Measurements from ENCODE around the gene PYDC2. TPM values are rescaled to one million over a fixed set of nuclear protein-coding genes. Genes with fewer than 3 reads are reported as not detected.

PYDC2 gene
- not detected for total RNA-seq
- long read RNA-seq: 0 reads

DNA sequence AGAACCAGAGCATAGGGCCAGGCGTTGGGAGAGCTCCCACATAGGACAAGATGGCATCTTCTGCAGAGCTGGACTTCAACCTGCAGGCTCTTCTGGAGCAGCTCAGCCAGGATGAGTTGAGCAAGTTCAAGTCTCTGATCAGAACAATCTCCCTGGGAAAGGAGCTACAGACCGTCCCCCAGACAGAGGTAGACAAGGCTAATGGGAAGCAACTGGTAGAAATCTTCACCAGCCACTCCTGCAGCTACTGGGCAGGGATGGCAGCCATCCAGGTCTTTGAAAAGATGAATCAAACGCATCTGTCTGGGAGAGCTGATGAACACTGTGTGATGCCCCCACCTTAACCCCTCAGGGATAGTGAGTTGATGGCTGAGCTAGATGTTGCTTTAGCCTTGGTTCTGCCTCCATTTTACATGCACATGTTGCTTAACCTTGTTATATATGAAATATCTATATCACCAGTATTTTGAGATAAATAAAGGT, at the start of gene PYDC2:
PYDC2 (plus strand) TSS at position 51 of the 483 bp plus-strand sequence; CDS start at position 51, 0 bp downstream.
- intact Hi-C loops (cut with DNase I): no loop called here
- no peak for DNase-seq (ENCODE audit: low spot score)

DNA sequence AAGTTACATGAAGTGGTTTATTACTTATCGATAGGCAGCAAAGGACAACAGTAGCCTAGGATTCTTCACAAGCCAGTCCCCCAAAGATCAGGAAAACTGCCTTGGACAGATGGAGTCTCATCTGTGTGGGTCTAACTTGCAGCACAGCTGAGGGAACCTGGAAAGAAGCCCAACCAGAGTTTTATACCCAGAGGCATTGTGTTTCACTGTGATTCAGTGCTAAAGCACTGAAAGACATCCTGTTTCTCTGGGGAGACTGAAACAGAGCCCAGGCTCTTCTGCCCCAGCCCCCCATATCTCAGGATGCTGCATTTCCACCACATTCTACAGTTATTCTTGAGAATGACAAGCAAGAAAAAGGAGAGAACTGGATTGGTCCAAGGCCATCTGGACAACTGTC, 48.2 kb upstream of the PYDC2 start:
- no peak for DNase-seq (ENCODE audit: low spot score)
- intact Hi-C loops (cut with DNase I): no loop called here

DNA sequence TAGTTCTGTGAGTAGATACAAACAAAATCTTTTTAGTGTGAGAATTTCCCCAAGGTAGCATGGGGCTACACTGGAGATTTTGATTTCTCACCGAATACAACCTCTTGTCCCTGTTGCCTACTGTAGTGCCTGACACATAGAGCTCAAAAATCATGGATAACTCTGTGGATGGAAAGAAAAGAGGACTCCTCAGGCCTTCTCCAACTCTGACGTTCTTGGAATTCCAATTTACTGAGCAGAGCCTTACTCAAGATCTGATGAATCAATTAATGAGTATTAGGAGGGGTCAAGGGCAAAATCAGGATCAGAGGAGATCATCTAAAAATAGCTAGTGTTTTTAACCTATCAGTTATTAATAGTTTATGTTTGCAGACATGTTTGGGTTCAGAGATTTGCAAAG, 46.7 kb upstream of the PYDC2 start:
- DNase-seq (ENCODE audit: low spot score): no peak
- intact Hi-C loops (cut with DNase I): no loop called here

DNA sequence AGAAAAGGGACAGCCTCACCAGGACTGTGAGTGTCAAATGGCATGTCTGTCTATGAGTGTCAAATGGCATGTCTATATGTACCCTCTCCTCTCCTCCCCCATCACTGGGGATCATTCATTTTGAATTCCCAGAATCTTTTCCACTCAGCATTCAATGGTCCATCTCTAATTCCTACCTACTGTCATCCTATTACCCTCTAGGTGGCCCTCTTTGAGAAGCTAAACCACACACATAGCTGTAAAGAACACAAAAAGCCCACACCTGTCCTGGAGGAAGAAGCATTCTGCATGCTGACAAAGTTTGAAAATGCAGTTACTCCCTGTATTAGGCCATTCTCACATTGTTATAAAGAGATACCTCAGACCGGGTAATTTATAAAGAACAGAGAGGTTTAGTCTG, 46.2 kb upstream of the PYDC2 start:
- DNase-seq (ENCODE audit: low spot score): no peak
- intact Hi-C loops (cut with DNase I): loop anchor here (5.0 kb wide), 1 partner anchor 1008 kb away; no protein-coding TSS in a partner anchor

DNA sequence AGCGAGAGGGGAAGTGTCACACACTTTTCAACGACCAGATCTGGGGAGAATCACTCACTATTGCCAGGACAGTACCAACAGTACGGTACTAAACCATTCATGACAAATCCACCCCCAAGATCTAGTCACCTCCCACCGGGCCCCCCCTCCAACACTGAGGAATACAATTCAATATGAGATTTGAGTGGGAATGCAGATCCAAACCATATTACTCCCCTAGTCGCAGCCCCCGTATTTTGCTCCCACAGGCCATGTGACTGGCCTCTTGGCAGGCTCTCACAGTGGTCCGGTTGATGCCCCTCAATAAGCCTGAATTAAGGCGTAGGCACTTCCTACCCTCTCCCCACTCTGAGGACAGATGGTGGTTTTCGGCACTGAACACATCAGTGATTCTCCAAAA, 45.4 kb upstream of the PYDC2 start:
- intact Hi-C loops (cut with DNase I): loop anchor here (5.0 kb wide), 1 partner anchor 1007 kb away; no protein-coding TSS in a partner anchor
- DNase-seq (ENCODE audit: low spot score): no peak

DNA sequence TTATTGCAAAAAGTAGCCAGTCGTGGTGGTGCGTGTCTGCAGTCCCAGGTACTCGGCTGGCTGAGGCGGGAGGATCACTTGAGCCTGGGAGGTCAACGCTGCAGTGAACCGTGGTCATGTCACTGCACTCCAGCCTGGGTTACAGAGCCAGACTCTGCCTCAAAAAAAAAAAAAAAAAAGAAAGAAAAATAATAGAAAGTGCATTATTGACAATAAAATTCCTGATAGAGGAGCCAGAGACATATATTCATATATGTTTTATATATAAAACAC, 43.6 kb upstream of the PYDC2 start:
- no peak for DNase-seq (ENCODE audit: low spot score)
- intact Hi-C loops (cut with DNase I): loop anchor here (5.0 kb wide), 1 partner anchor 1005 kb away; no protein-coding TSS in a partner anchor

DNA sequence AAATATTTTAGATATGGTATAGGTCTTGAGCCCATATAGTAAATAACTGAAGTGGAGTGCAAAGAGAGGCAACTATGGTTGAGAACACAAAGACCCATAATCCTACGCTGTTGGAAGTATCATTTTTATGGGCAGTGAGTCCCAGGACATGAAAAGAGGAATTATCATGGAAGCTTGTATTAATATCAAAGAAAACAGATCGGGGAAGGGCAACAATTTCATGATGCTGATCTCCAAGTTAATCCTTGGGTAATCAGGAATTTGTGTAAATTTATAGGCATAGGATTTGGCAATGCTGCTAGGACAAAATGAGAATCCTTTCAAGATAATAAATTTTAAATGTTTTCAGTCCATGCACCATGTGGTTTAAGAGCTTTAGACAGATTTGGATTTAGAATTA, 40.2 kb upstream of the PYDC2 start:
- DNase-seq (ENCODE audit: low spot score): no peak
- intact Hi-C loops (cut with DNase I): no loop called here

DNA sequence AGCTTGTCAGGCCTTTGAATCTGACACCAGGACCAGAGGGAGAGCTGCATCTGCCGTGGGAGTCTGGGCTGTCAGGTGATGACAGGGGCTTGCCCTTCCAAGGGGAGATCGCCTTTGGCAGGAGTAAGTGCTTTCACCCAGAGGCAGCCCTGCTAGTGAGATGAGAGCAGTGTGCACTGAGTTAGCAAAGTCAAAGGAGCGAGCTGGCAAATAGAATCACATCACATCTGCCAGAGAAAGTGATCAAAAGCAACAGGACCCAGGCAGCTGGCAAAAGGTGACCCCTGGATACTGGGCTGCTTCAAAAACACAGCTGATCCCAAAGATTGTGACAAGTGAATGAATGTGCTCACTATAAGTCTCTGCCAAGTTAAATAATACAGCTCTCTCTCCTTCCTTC, 36.1 kb upstream of the PYDC2 start:
- intact Hi-C loops (cut with DNase I): no loop called here

DNA sequence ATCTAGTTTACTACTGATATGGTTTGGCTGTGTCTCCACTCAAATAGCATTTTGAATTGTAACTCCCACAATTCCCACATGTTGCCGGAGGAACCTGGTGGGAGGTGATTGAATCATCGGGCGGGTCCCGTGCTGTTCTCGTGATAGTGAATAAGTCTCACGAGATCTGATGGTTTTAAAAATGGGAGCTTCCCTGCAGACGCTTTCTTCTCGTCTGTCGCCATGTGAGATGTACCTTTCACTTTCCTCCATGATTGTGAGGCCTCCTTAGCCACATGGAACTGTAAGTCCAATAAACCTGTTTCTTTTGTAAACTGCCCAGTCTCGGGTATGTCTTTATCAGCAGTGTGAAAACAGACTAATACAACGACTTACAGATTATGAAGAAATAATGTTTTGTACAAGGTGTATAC, 35.6 kb upstream of the PYDC2 start:
- no peak for DNase-seq (ENCODE audit: low spot score)
- intact Hi-C loops (cut with DNase I): no loop called here

More for the DNA sequence above, 36.1 kb upstream of the PYDC2 start:
- no peak for DNase-seq (ENCODE audit: low spot score)

DNA sequence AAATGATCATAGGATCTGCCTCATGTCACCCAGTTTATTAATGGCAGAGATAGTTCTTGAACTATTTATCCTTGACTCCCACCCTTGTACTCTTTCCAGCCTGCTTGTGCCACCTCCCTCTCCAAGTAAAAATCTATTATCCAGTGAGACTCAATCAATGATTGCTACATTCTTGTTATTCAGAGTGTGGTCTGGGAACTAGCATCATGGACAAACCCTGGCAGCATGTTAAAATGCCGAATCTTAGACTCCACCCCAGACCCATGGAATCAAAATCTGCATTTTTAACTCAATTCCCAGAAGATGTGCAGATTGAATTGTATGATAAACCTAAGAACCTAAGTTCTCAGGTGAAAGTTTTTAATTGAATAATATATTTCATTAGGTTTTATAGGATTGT, 34.7 kb upstream of the PYDC2 start:
- DNase-seq (ENCODE audit: low spot score): no peak
- intact Hi-C loops (cut with DNase I): no loop called here

DNA sequence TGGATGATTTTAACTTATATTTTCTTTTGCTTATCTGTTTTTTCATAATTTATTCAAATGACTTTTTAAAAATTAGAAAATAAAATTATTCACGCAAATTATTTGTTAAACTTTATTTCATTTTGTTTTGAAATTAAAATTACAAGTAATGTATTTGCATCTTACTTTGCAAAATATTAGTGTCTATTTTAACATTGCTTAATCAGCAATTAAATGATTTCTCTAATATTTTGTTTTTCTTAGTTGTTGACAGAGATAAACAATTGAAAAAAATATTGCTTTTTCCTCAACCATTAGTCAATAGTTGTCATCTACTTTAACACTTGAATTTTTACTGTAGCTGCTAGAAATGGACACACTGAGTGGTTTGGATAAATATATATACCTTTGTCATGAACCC, 32.8 kb upstream of the PYDC2 start:
- intact Hi-C loops (cut with DNase I): no loop called here
- DNase-seq (ENCODE audit: low spot score): no peak

DNA sequence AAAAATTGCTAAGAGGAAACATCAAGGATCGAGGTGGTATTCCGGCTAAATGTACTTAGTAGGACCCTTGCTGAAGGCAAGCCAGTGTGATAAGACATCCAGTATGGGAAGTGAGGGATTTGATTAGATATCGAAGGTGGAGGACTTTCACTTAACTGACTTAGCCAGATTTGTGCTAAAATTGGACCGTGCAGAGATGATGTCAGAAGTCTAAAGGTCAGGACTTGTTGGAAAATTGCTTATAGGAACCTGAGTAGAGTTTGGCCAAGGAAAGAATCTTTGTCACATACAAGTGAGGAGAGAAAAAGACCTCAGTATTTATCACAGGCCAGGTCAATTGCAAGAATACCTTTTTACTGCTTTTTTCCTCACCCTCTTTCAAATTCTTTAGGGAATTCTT, 30.9 kb upstream of the PYDC2 start:
- intact Hi-C loops (cut with DNase I): no loop called here
- no peak for DNase-seq (ENCODE audit: low spot score)

DNA sequence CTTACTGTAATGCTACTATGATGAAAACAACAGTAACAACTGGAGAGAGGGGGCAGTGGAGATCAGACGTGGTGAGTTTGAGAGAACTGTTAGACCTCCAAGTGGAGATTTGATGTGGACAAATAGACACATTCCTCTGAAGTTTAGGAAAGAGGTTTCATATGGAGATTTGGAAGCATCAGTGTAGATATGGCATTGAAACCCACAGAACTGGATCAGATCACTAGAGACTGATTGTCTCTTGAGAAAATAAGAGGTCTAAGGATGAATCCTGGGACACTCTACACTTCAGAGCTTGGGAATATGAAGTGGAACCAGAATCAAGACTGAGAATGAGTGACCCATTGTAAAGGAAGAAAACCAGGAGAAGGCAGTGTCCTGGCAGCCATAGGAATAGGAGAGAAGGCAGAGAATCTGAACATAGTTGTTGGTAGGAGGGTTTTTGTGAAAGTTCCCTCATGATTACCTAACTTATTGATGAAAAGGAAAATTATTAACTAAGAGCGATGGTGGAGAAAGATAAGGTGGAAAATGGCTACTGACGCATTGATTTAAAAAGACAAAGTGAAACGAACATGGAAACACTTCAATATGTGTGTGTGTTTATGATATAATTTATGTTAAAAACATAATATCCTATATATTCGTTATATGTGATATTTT, 29.7 kb upstream of the PYDC2 start:
- intact Hi-C loops (cut with DNase I): no loop called here

DNA sequence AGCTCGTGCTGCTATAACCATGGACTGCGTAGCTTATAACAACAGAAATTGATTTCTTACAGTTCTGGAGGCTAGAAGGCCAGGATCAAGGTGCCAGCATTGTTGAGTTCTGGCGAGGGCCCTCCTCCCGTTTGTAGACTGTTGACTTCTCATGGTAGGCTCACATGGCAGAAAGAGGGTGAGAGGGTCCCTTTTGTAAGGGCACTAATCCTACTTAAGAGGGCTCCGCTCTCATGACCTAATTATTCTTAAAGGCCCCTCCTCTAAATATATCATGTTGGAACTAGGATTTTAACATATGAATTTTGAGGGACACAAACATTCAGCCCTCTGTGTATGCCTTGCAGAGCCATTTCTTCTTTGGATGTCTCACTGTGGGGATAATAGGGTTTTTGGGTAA, 28.8 kb upstream of the PYDC2 start:
- DNase-seq (ENCODE audit: low spot score): no peak
- intact Hi-C loops (cut with DNase I): no loop called here

More for the DNA sequence above, 29.7 kb upstream of the PYDC2 start:
- DNase-seq (ENCODE audit: low spot score): no peak

DNA sequence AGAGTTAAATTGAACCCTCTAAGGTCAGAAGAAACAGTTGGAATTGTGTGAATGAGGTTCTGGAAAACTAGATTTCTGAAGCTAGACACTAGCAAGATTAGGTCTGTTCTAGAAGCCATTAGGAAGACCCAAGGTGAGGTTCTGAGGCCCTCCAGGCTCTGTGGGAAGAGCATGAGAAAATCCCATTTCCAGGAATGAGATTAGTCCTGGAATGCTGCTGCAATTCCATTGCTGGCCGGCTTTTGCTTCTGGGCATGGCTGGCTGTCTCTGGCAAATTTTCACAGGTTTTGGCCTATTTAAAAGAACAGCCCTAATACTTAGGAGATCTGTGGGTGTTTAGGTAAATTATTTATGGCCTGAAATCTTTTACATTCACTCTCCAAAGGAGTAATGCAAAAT, 26.9 kb upstream of the PYDC2 start:
- no peak for DNase-seq (ENCODE audit: low spot score)
- intact Hi-C loops (cut with DNase I): no loop called here

DNA sequence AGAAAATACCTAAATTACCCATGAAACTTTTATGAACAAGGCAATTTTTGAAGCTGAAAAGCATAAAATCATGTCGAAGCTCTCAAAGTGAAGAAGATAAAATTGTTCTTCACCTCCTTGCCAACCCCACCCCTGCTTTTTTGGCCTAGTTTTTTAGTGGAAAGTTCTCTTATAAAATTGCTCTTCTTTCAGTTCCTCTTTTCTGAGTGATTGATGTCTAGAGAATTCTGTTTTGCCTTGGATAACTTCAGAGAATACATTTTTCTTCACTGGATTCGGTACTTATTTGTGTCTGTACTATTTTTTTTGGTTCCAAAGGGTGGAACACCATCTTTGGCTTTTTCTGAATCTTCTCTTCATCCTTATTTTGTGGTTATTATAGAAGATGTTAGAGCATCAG, 25.0 kb upstream of the PYDC2 start:
- intact Hi-C loops (cut with DNase I): no loop called here
- no peak for DNase-seq (ENCODE audit: low spot score)

DNA sequence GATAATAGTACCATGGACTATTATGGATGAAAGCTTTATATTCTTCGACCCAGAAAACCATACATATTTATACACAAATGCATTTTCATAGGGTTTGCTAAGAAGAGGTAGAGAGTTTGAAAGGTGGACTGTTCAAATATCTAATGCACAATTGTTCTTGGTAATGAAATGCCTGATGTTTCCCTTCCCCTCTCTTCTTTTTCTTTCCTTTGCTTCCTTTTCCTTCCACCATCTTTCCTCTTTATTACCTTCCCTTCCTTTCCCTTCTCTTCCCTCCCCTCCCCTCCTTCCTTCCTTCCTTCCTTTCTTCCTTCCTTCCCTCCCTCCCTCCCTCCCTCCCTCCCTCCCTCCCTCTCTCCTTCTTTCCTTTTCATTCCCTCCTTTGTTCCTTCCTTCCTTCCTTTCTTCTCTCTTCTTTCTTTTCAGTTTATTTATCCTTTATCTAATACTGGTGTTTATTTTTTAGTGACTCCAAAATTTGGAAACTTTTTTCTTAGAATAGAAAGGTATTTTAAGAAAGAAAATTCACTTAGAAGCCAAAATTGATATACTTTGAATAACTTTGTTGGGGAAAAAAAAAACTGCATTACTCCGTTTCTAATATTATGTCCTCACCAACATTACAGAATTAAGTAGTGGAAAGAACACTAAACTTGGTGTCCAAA, 22.7 kb upstream of the PYDC2 start:
- intact Hi-C loops (cut with DNase I): no loop called here
- DNase-seq (ENCODE audit: low spot score): no peak

DNA sequence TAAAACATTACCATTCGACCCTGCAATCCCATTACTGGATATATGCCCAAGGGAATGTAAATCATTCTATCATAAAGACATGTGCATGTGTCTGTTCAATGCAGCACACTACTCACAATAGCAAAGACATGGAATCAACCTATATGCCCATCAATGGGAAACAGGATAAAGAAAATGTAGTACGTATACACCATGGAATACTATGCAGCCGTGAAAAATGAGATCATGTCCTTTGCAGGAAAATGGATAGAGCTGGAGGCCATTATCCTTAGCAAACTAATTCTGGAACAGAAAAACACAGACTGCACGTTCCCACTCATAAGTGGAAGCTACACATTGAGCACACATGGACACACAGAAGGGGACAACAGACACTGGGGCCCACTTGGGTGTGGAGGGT, 20.4 kb upstream of the PYDC2 start:
- intact Hi-C loops (cut with DNase I): no loop called here
- no peak for DNase-seq (ENCODE audit: low spot score)

DNA sequence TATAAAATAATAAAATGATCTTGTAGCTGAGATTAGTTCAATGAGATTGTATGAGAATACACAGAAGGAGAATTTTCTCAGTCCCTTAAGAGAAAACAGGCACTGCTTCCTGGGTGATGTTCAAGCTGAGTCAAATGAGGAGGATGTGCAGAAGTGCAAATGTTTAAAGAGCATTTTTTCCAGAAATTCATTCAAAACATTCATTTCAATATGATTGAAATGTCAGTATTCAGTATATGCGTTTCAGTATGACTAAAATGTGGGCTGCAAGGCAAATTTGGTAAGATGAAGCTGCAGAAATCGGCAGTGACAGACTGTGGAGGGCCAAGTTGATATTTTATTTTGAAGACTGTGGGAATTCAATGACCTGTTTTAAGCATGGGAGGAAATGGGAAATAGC, 19.3 kb upstream of the PYDC2 start:
- intact Hi-C loops (cut with DNase I): no loop called here
- no peak for DNase-seq (ENCODE audit: low spot score)

DNA sequence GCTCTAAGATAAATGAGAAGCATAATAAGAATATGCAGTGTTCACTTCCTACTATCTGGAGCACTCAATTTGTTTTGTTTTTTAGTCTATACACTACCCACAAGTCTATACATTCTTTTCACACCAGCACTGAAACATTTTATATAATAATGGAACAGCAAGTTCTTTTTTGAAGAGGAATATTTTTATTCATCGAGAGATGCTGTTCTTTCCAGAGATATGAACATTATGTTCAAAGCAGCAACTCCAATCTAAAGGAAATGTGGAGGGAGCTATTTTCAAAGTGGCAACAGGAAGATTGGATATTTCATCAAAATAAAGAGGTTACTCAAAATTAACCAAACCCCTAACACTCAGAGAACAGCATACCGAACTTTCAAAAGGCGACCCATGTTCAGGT, 16.4 kb upstream of the PYDC2 start:
- intact Hi-C loops (cut with DNase I): no loop called here
- DNase-seq (ENCODE audit: low spot score): no peak

DNA sequence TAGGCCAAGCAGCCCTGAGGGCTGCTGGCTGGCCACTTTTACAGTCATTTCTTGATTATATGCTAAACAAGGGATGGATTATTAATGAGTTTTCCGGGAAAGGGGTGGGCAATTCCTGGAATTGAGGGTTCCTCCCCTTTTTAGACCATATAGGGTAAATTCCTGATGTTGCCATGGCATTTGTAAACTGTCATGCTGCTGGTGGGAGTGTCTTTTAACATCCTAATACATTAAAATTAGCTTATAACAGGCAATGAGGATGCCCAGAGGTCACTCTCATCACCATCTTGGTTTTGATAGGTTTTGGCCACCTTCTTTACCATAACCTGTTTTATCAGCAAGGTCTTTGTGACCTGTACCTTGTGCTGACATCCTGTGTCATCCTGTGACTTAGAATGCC, 11.7 kb upstream of the PYDC2 start:
- DNase-seq (ENCODE audit: low spot score): no peak
- intact Hi-C loops (cut with DNase I): no loop called here

Data from cardiac septum (tissue), 1 donor.